ENCODE measurements around the gene MARCKSL1.
"Not testable (repeated sequence)": the region's sequence is repeated elsewhere in the genome, so short reads cannot be mapped to it uniquely, and the experiment has no call there.

Gene MARCKSL1, protein sequence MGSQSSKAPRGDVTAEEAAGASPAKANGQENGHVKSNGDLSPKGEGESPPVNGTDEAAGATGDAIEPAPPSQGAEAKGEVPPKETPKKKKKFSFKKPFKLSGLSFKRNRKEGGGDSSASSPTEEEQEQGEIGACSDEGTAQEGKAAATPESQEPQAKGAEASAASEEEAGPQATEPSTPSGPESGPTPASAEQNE

GRCh38 chr1:32335790-32336590 is at the start of gene MARCKSL1:
Gene MARCKSL1 (minus strand): TSS chr1:32336233. CDS start chr1:32336033, 200 bp downstream.
- no peak for DNase-seq (ENCODE audit: low read depth, low spot score)

- no peak for DNase-seq (ENCODE audit: low read depth, low spot score)
These were observed 44.0 kb upstream of the MARCKSL1 start for GRCh38 chr1:32380057-32380456.

- no peak for DNase-seq (ENCODE audit: low read depth, low spot score)
These were observed 41.6 kb upstream of the MARCKSL1 start for GRCh38 chr1:32377541-32378220.

DNA sequence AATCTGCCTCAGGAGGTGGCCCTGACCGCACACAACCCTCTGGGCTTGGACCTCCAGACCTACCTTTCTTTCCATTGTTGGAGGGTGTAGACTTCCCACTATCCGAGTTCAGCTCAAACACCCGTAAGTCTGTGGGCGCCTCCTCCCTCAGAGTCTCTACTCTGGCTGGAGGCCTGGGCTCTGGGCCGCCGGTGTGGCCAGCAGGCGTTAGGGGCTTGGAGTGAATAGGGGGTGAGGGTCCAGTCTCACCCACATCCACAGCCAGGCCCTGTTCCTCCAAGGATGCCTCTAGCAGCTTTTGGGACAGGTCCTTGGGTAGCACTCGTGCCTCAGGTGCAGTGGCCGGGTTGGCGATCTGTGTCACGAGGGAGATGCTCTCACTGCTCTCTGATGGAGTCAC is 40.2 kb upstream of the MARCKSL1 start:
- no peak for DNase-seq (ENCODE audit: low read depth, low spot score)

DNA sequence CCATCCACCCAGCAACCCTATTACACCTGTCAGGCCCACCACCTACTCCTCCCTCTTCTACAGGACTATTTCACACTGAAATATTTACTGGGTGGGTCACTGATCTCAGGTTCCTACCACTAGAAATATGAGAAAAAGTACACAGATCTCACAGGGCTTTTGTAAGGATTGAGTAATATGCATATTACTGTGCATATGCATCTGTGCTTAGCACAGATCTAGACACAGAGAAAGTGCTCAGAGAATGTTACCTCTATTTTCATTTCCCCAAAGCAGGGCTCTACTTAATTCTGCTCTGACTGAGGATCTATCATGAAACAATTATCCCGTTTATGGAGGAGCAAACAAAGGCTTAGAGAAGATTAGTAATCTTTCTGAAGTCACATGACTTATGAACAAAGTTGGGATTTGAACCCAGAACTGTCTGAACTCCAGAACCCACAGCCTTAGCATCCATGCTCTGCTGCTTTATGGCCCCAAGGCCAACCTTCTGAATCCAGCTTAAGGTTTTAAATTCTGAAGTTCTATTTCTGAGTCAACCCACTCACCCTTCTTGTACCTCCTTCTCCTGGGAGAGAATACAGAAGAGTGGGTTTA is 38.1 kb upstream of the MARCKSL1 start:
- no peak for DNase-seq (ENCODE audit: low read depth, low spot score)

GRCh38 chr1:32372149-32372756 is 36.2 kb upstream of the MARCKSL1 start:
- no peak for DNase-seq (ENCODE audit: low read depth, low spot score)

DNA sequence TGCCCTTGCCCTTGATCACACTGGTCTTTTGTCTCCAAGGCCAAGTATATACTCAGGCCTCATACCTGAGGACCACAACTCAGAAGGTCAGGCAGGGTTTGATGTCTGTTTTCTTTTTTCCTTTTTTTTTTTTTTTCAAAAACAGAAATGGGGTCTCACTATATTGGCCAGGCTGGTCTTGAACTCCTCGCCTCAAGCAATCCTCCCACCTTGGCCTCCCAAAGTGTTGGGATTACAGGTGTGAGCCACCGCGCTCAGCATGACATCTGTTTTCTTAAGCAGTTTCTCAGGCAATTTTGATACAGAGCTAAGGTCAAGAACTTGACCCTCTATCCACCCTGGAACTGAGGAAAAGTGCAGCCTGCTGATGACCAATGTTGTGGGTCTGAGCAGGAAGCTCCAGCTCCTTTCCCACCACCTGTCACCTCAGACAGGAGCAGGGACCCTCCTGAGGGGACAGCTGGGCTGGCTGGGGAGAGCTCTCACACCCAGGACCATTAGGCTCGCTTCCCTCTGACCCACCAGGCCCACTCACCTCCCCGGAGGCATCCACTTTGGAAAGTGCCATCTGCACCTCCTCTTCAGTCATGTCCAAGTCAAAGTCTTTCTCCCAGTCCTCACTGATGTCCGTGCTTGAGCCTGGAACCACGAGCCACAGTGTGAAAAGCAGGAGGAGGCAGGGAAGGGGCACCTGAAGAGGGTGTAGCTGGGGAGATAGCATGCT is 32.0 kb upstream of the MARCKSL1 start:
- DNase-seq (ENCODE audit: low read depth, low spot score) = no peak

- DNase-seq (ENCODE audit: low read depth, low spot score) = no peak
These were observed 29.4 kb upstream of the MARCKSL1 start for GRCh38 chr1:32365445-32365844.

- DNase-seq (ENCODE audit: low read depth, low spot score) = no peak
These were observed 28.8 kb upstream of the MARCKSL1 start for GRCh38 chr1:32364836-32365235.

DNA sequence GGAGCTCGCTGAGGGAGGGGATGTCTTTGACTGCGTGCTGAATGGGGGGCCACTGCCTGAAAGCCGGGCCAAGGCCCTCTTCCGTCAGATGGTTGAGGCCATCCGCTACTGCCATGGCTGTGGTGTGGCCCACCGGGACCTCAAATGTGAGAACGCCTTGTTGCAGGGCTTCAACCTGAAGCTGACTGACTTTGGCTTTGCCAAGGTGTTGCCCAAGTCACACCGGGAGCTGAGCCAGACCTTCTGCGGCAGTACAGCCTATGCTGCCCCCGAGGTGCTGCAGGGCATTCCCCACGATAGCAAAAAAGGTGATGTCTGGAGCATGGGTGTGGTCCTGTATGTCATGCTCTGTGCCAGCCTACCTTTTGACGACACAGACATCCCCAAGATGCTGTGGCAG is 27.7 kb upstream of the MARCKSL1 start:
- no peak for DNase-seq (ENCODE audit: low read depth, low spot score)

DNA sequence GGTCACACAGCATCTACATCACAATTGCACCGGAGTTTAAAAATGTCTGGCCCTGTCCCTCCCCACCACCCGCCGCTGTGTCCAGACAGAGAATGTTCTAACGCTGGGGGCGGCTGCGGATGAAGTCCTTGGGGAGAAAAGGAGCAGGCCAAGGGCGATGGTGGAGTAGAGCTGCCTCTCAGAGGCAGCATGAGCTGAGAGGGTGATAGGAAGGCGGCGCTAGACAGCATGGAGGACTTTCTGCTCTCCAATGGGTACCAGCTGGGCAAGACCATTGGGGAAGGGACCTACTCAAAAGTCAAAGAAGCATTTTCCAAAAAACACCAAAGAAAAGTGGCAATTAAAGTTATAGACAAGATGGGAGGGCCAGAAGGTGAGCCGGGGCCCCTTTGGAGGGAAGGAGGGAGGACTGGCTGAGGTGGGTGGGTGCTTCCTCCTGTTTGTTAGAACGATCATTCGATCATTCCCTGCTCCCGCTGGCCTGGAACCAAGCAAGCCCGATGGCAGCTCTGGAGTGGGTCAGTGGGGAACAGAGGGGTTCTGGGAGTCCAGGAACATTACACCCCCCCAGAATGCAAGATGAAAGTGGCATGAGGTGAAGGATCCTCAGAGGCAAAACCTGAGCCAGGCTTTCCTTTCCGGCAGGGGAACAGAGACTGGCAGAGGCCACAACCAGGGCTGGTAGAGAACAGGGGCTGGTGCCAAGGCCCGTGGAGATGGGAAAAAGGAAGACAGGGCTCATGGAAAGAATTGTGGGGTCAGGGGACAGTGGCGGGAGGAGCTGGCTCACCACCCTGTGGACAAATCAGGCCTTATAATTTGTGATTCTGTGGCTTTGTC is 26.7 kb upstream of the MARCKSL1 start, which contains the start of the genes FAM229A and TSSK3:
TSS of gene FAM229A (minus strand) at position 12 of the 840 bp plus-strand sequence. CDS start 394 bp downstream, outside the sequence.
TSS of gene TSSK3 (plus strand) at position 66 of the 840 bp plus-strand sequence. CDS start at position 229, 163 bp downstream.
- DNase-seq (ENCODE audit: low read depth, low spot score) = no peak

GRCh38 chr1:32361674-32362473 is 25.8 kb upstream of the MARCKSL1 start:
- DNase-seq (ENCODE audit: low read depth, low spot score) = no peak

GRCh38 chr1:32361308-32361673 is 25.3 kb upstream of the MARCKSL1 start:
- no peak for DNase-seq (ENCODE audit: low read depth, low spot score)

DNA sequence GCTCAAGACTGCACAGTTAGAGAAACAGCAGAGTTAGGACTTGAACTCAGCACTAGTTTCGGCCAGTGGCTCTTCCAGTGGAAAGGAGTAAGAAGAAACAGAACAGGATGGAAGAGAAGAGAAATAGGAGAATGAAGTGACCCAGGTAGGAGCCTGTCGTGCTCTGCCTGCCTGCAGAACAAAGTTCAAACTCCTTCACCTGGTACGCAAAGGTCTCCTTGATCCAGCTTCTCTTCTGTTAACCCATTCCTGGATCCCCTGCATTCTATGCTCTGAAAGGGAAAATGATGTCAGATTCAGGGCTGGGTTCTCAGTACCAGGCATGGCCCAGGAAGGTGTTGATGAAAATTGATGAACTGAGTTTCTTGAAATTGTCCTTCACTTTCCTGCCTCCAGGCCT is 22.4 kb upstream of the MARCKSL1 start:
- DNase-seq (ENCODE audit: low read depth, low spot score) = no peak

DNA sequence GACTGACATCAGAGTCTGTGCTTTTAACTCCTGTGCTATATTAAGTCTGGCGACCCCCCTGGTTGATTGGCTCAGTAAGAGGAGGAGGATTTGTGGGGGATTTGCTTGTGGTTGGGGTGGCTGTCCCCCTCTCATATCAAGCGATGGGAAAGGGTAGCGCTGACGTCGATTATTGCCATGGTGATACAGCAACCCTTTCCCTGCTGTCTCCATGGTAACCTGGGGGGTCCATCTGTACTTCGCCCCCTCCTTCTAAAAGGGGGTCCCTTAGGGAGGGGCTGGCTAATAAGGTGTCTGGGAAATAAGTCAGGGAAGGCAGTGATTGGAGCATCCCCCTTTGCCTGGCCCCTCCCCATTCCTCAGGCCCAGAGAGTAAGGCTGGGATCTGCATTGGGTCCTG is 21.6 kb upstream of the MARCKSL1 start:
- DNase-seq (ENCODE audit: low read depth, low spot score) = no peak

DNA sequence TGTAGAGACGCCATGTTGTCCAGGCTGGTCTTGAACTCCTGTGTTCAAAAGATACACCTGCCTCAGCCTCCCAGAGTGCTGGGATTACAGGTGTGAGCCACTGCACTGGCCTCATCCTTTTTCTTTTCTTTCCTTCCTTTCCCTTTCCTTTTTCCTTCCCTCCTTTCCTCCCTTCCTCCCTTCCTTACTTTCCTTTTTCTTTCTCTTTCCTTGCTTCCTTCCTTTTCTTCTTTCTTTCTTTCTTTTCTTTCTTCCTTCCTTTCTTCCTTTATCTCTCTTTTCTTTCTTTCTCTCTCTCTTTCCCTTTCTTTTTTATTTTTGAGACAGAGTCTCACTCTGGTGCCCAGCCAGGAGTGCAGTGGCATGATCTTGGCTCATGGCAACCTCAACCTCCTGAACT is 20.4 kb upstream of the MARCKSL1 start:
- no peak for DNase-seq (ENCODE audit: low read depth, low spot score)

DNA sequence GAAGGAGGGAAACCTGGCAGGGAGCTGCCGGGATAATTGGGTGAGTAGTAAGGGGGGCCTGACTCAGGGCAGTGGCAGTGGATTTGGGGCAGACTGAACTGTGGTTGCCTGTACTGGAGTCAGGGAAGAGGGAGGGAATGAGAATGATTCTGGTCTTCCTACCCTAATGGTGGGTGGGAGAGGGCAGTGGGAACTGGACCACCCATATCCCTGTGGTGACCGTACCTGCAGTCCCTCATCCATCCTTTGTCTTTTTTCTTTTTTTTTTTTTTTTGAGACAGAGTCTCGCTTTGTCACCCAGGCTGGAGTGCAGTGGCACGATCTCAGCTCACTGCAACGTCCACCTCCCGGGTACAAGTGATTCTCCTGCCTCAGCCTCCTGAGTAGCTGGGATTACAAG is 19.7 kb upstream of the MARCKSL1 start:
- not testable (repeated sequence) for DNase-seq (ENCODE audit: low read depth, low spot score)

GRCh38 chr1:32353886-32354570 is 18.0 kb upstream of the MARCKSL1 start:
- DNase-seq (ENCODE audit: low read depth, low spot score) = no peak

DNA sequence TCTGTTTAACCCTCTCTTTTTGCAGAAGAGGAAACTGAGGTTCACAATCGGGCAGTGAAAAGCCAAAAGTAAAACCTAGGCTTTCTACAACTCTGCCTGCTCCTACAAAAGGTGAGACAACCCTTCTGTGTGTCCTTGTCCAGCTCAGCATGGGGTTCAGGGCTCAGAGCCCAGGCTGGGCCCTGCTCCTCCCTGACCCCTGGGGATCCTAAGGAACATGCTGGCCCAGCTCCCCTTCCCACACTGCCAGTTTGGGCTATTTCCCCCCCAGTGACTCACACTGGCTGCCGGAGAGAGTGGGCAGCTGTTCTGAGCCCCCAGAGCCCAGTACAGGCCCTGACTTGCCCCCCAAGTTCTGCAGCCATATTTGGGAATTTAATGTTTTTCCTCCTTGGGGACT is 17.4 kb upstream of the MARCKSL1 start:
- no peak for DNase-seq (ENCODE audit: low read depth, low spot score)

All from smooth muscle cell of the brain vasculature (primary cell).